ENCODE data around the gene WARS2. TPM values are rescaled to one million over a fixed set of nuclear protein-coding genes. Genes with fewer than 3 reads are reported as not detected.

The WARS2 gene
- total RNA-seq, 1 donor from 2014 or later = 13.5 TPM

- no peak for DNase-seq (ENCODE audit: low spot score)
- no peak overlapping the region for H2AFZ ChIP-seq (replicated peaks)
- no peak overlapping the region for H3K27ac Mint-ChIP-seq
- H3K9ac ChIP-seq = no peak overlapping the region
- H3K79me2 ChIP-seq (ENCODE audit: low read depth) = no peaks in the 10 kb centered on the region
- H3F3A ChIP-seq (ENCODE audit: low read depth) = no peaks in the 10 kb centered on the region
- H3K27me3 ChIP-seq = no peaks in the 10 kb centered on the region
- no peaks in the 10 kb centered on the region for H3K9me3 Mint-ChIP-seq
- no peaks in the 10 kb centered on the region for H3K27me3 Mint-ChIP-seq (ENCODE audit: insufficient read depth, low read depth)
- no peak overlapping the region for H3K4me3 ChIP-seq
- H3K36me3 ChIP-seq = no peaks in the 10 kb centered on the region
- no peak overlapping the region for H3K4me3 Mint-ChIP-seq
- H4K20me1 ChIP-seq (ENCODE audit: low read depth) = no peaks in the 10 kb centered on the region
- no peak overlapping the region for H3K27ac ChIP-seq
- TF ChIP-seq EZH2phosphoT487 (IDR thresholded peaks at IDR 0.05) = no peak
- no peak for TF ChIP-seq CTCF (IDR thresholded peaks at IDR 0.05)
- no peak for TF ChIP-seq EZH2 (IDR thresholded peaks at IDR 0.05)
- H3K36me3 Mint-ChIP-seq = peaks cover 6% of the 10 kb centered on the region
- H3K9me3 ChIP-seq (ENCODE audit: low read depth) = no peaks in the 10 kb centered on the region
- H3K4me2 ChIP-seq = no peak overlapping the region
- H3K4me1 Mint-ChIP-seq = peaks cover 6% of the 10 kb centered on the region
- H3K4me1 ChIP-seq = no peaks in the 10 kb centered on the region
These were observed 69.1 kb downstream of the WARS2 start for GRCh38 chr1:119071321-119071720.

DNA sequence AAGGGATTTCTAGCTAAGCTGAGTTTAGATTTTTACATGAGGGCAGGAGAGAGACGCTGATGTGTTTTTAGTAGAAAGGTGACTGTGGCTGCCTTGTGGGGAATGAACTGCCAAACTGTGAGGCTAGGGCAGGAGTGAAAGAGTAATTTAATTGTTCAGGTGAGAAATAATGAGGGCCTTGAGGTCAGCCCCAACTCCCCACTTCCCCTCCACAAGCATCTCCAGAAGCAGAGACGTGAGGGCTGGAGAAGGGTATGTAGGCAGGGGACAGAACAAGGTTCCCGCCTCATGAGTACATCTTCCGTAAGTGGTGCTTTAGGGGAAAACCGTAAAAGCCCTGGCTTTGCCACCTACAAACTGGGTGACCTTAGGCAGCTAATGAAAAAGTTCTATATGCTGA, 70.8 kb downstream of the WARS2 start:
- Histone ChIP-seq H3K4me3 (no peak overlapping the region), H3K27ac (no peak overlapping the region), H4K20me1 (ENCODE audit: low read depth) (no peaks in the 10 kb centered on the region), H3K36me3 (no peaks in the 10 kb centered on the region), H3K27me3 (no peaks in the 10 kb centered on the region), H3K9me3 (ENCODE audit: low read depth) (no peaks in the 10 kb centered on the region), H3K4me1 (no peaks in the 10 kb centered on the region), H3K9ac (no peak overlapping the region), H3F3A (ENCODE audit: low read depth) (no peaks in the 10 kb centered on the region), H3K79me2 (ENCODE audit: low read depth) (no peaks in the 10 kb centered on the region), H2AFZ (replicated peaks) (no peak overlapping the region), H3K4me2 (no peak overlapping the region)
- DNase-seq (ENCODE audit: low spot score) = no peak
- H3K27me3 Mint-ChIP-seq (ENCODE audit: insufficient read depth, low read depth) = peaks cover 2% of the 10 kb centered on the region
- H3K36me3 Mint-ChIP-seq = peaks cover under 1% of the 10 kb centered on the region
- peaks cover 6% of the 10 kb centered on the region for H3K4me1 Mint-ChIP-seq
- no peak overlapping the region for H3K4me3 Mint-ChIP-seq
- no peak overlapping the region for H3K27ac Mint-ChIP-seq
- TF ChIP-seq EZH2phosphoT487 (IDR thresholded peaks at IDR 0.05) (no peak), CTCF (IDR thresholded peaks at IDR 0.05) (no peak), EZH2 (IDR thresholded peaks at IDR 0.05) (no peak)
- H3K9me3 Mint-ChIP-seq = no peaks in the 10 kb centered on the region

DNA sequence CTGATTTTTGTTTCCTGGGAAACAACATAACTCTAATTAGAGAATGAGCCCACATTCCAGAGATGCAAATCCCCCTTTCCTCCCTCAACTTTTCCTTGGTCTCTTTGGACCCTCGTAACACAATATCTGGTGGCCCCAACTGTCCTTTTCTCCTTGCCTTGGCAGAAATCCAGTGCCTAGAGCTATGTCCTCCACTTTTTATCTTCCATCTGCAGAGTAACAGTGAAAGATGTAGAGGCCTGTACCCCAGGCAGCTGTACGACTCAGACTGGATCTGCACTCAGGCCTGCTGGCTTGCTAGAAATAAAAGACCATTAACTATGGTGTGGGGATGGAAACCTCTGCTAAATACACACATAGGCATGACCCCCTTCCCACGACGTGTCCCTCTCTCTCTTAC, 72.0 kb downstream of the WARS2 start:
- Histone ChIP-seq H3F3A (ENCODE audit: low read depth) (no peaks in the 10 kb centered on the region), H3K27ac (no peak overlapping the region), H3K4me1 (no peaks in the 10 kb centered on the region), H3K79me2 (ENCODE audit: low read depth) (no peaks in the 10 kb centered on the region), H2AFZ (replicated peaks) (no peak overlapping the region), H3K36me3 (no peaks in the 10 kb centered on the region), H3K9me3 (ENCODE audit: low read depth) (no peaks in the 10 kb centered on the region), H4K20me1 (ENCODE audit: low read depth) (no peaks in the 10 kb centered on the region), H3K9ac (no peak overlapping the region), H3K4me3 (no peak overlapping the region), H3K27me3 (no peaks in the 10 kb centered on the region), H3K4me2 (no peak overlapping the region)
- H3K9me3 Mint-ChIP-seq = no peaks in the 10 kb centered on the region
- H3K4me3 Mint-ChIP-seq = no peak overlapping the region
- no peaks in the 10 kb centered on the region for H3K36me3 Mint-ChIP-seq
- TF ChIP-seq CTCF (IDR thresholded peaks at IDR 0.05) (no peak), EZH2 (IDR thresholded peaks at IDR 0.05) (no peak), EZH2phosphoT487 (IDR thresholded peaks at IDR 0.05) (no peak)
- H3K4me1 Mint-ChIP-seq = peaks cover 6% of the 10 kb centered on the region
- no peak overlapping the region for H3K27ac Mint-ChIP-seq
- no peak for DNase-seq (ENCODE audit: low spot score)
- H3K27me3 Mint-ChIP-seq (ENCODE audit: insufficient read depth, low read depth) = peaks cover 2% of the 10 kb centered on the region

All from neural progenitor cell (in vitro differentiated cells).